ENCODE measurements around the gene PSMC3.
A peak's percentile ranks its signal among the peaks of the same experiment; 100 is the strongest.

PSMC3 gene

DNA sequence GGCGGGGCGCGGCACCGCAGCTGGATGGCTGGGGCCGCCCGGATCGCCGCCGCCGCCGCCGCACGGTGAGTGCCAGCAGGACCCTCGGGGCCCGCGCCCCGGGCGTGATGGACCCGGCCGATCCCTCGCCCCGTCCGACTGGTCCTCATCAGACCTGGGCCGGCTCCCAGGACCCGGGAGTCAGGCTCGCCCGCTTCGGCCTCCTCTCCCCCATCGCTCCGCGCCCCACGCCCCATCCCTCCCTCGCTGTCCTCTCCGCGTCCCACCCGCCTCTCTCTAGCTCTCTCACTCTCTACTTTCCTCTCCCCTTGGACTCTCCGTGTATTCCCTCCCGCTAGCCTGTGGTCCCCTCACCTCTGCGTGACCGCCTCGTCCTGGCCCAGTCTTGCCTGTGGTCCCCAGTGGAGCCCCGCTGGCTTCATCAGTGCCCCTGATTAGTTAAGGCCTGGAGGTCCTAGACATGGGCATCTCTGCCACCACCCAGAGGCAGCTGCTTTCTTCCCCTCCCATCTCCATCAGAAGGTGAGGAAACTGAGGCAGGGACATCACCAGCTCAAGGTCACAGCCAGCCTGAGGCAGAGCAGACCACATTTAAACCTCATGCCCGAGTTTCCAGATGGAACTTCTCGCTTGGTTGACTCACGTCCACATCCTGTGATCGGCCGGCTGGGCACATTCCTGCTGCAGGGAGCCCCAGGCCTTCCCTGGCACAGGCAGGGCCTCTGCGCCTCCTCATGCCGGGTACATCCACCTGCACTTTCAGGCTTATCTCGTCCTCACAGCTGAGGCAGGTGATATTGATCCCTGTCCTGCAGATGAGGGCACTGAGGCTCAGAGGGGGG lies 17.4 kb downstream of the PSMC3 start:
- H3K27ac ChIP-seq: peak overlapping the region; percentile 100
- TF ChIP-seq, protein P1, sequence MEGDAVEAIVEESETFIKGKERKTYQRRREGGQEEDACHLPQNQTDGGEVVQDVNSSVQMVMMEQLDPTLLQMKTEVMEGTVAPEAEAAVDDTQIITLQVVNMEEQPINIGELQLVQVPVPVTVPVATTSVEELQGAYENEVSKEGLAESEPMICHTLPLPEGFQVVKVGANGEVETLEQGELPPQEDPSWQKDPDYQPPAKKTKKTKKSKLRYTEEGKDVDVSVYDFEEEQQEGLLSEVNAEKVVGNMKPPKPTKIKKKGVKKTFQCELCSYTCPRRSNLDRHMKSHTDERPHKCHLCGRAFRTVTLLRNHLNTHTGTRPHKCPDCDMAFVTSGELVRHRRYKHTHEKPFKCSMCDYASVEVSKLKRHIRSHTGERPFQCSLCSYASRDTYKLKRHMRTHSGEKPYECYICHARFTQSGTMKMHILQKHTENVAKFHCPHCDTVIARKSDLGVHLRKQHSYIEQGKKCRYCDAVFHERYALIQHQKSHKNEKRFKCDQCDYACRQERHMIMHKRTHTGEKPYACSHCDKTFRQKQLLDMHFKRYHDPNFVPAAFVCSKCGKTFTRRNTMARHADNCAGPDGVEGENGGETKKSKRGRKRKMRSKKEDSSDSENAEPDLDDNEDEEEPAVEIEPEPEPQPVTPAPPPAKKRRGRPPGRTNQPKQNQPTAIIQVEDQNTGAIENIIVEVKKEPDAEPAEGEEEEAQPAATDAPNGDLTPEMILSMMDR (IDR thresholded peaks at IDR 0.05): no peak
- H3K9me3 ChIP-seq: no peaks in the 10 kb centered on the region
- H3K36me3 ChIP-seq: peaks cover 6% of the 10 kb centered on the region
- peaks cover 35 to 46% of the 10 kb centered on the region in 2 experiments for H3K4me1 ChIP-seq (ENCODE audit: control insufficient read depth in 1 of 2, insufficient read depth in 1 of 2, low read depth in 1 of 2, low read length in 1 of 2)
- H3K27me3 ChIP-seq: no peaks in the 10 kb centered on the region
- peak overlapping the region; percentile 80 to 93 for H3K4me3 ChIP-seq (ENCODE audit: low read depth in 1 of 2, low read length in 1 of 2)

DNA sequence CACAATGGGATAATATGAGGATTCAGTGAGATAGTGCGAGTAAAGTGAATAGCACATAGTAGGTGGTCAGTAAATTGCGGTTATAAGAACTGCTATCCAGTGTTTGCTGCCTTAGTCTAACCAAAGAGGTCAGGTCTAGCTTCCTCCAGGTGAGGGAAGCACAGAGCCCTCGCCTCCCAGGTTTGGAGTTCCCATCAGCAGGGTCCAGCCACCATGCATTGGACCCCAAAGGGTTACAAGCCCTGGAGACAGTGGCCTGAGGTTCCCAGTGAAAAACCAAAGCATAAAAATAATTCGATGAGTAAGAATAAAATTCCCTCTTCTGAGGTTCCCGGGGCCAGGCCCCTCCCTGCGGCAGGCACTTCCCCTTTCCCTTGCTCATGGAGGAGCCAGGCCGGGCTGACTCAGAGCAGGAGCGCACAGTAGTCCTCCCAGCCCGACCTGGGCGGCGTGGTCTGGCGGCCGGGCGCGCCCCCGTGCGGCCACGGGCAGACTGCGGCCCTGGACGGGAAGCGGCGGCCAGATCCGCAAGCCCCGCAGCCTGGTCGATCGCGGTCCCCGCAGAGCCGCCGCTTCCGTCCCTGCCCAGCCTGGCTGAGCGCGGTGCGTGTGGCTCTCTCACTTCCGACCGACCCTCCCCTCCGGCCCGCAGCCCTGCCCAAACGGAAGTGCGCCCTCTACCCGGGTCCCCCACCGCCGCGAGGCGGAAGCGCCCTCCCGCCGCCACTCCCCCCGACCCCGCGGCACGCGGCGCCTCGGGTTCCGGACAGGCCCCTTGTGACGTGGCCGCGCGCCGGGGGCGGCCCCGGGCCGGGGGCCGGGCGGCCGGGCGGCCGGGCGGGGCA lies 18.3 kb downstream of the PSMC3 start, which contains the start of gene SLC39A13:
TSS of gene SLC39A13 (plus strand) at position 845 of the 845 bp plus-strand sequence. CDS start 1,505 bp downstream, outside the sequence.
- no peaks in the 10 kb centered on the region for H3K36me3 ChIP-seq
- peak within 1 kb of the TSS; percentile 80 to 93 for H3K4me3 ChIP-seq (ENCODE audit: low read depth in 1 of 2, low read length in 1 of 2)
- no peaks in the 10 kb centered on the region for H3K27me3 ChIP-seq
- peaks cover 44 to 55% of the 10 kb centered on the region in 2 experiments for H3K4me1 ChIP-seq (ENCODE audit: control insufficient read depth in 1 of 2, insufficient read depth in 1 of 2, low read depth in 1 of 2, low read length in 1 of 2)
- TF ChIP-seq, protein P1 (IDR thresholded peaks at IDR 0.05): peak; percentile 99
- H3K9me3 ChIP-seq: no peaks in the 10 kb centered on the region
- peak within 1 kb of the TSS; percentile 100 for H3K27ac ChIP-seq

DNA sequence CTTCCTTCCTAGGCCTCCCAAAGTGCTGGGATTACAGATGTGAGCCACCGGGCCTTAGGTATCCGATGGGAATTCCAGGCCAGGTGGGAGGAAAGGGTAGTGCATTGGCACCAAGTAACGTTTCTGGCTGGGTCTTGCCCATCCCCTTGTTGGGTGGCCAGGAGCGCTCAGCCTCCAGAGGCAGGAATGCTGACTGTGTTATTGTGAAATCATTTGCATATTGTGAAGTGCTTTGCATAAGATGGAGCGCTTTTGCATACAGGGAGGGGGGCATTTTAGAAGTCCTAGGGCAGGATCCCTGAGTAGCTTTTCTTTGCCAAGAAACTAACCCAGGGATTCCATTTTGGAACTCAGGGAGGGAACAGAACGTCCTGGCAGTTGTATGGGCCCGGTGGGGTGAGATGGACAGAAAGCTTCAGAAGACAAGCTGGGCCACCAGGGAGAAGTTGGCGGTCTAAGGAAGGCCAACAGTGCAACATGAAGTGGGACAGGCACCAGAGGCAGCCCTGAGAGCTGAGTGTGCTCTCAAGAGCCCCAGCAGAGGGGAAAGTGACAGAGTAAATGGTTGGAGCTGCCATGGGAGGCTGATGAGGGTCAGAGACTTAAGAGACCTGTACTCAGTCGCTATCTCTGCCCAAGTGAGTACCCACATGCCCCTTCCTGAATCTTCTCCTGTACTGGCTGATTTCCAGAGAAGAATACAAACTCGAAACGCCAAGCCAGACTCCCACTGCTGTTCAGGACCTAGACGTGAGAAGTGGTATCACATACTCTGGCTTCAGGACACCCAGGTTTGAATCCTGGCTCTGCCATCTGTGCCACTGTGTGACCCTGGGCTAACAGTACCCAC lies 19.1 kb downstream of the PSMC3 start:
- Histone ChIP-seq H3K27ac (peak overlapping the region; percentile 100), H3K27me3 (no peaks in the 10 kb centered on the region), H3K4me1 (ENCODE audit: control insufficient read depth in 1 of 2, insufficient read depth in 1 of 2, low read depth in 1 of 2, low read length in 1 of 2) (peaks cover 50 to 61% of the 10 kb centered on the region in 2 experiments), H3K4me3 (ENCODE audit: low read depth in 1 of 2, low read length in 1 of 2) (peak overlapping the region; percentile 80 to 93), H3K36me3 (no peaks in the 10 kb centered on the region), H3K9me3 (no peaks in the 10 kb centered on the region)
- TF ChIP-seq, protein P1 (IDR thresholded peaks at IDR 0.05): peak; percentile 36

DNA sequence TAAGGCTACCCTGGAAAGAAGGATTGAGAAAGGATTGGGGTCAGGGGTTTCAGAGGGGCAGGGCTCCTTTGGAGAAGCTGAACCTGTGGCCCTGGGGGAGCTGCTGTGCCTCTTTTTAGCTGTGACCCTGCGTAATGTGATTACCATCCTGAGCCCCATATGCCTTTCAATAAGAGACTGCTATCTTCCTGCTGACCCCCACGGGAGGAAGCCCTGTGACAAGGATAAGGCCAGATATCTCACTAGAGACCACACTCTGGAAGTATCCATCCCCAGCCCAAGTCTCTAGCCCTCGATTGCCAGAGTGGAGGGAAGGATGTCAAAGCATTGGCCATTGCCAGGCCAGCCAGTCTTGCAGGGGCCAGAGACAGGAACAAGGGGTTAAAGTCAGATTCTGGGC lies 22.7 kb downstream of the PSMC3 start:
- Histone ChIP-seq H3K27me3 (no peaks in the 10 kb centered on the region), H3K4me3 (ENCODE audit: low read depth in 1 of 2, low read length in 1 of 2) (no peak overlapping the region), H3K36me3 (no peaks in the 10 kb centered on the region), H3K9me3 (no peaks in the 10 kb centered on the region), H3K27ac (peak overlapping the region; percentile 67), H3K4me1 (ENCODE audit: control insufficient read depth in 1 of 2, insufficient read depth in 1 of 2, low read depth in 1 of 2, low read length in 1 of 2) (peaks cover 73 to 81% of the 10 kb centered on the region in 2 experiments)
- TF ChIP-seq, protein P1 (IDR thresholded peaks at IDR 0.05): no peak

DNA sequence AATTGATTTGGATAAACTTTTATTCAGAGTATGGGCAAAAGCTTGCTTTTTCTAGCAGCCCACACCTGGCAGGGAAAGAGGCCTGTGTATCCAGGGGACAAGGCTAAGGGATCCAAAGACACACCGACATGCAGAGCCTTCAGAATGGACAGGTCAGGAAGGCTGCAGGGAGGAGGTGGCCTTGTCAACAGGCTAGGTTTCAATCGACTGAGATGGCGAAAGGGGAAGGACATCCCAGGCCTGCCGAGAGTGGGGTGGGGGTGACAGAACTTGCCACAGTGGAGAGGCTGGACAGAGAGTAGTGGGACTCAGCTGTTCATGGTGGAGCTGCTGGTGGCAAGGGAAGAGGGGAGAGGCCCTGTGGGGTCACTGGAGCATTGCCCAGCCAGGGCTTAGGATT lies 23.1 kb downstream of the PSMC3 start:
- peaks cover 77 to 84% of the 10 kb centered on the region in 2 experiments for H3K4me1 ChIP-seq (ENCODE audit: control insufficient read depth in 1 of 2, insufficient read depth in 1 of 2, low read depth in 1 of 2, low read length in 1 of 2)
- no peaks in the 10 kb centered on the region for H3K9me3 ChIP-seq
- peak overlapping the region; percentile 67 for H3K27ac ChIP-seq
- H3K4me3 ChIP-seq (ENCODE audit: low read depth in 1 of 2, low read length in 1 of 2): no peak overlapping the region
- H3K27me3 ChIP-seq: no peaks in the 10 kb centered on the region
- H3K36me3 ChIP-seq: no peaks in the 10 kb centered on the region
- TF ChIP-seq, protein P1 (IDR thresholded peaks at IDR 0.05): no peak
